WTC11 (cell line): ENCODE results near the gene ZNF626. TPM values are rescaled to one million over a fixed set of nuclear protein-coding genes. Genes with fewer than 3 reads are reported as not detected.

Experiments used
- ATAC-seq: fragments of 200-7000 bp; cut with Tn5 transposase; 2 replicates; pipeline ENCODE4 v1.10.0; 2021; ENCODE audit warnings: mild to moderate bottlenecking, moderate library complexity
- CTCF ChIA-PET: fragments of 300-600 bp; sonication (Branson Sonifier 250); formaldehyde crosslinking; loops from one replicate; lab custom pipeline; 2021; ENCODE audit warnings: antibody characterized with exemption; lab: Charles Lee
- POLR2A ChIA-PET: fragments of 350-600 bp; sonication (Branson Sonifier 250); formaldehyde crosslinking; loops from one replicate; lab custom pipeline; 2021; ENCODE audit warnings: antibody characterized with exemption; lab: Charles Lee
- DNase-seq: peaks from one replicate; pipeline ENCODE4 v3.0.0; 2021; ENCODE audit warnings: low spot score
- H3K27ac Mint-ChIP-seq: 2 replicates; pipeline ENCODE4 v1.8.0; 2021; ENCODE audit warnings: mixed read lengths
- H3K27me3 Mint-ChIP-seq: 2 replicates; pipeline ENCODE4 v1.8.0; 2021; ENCODE audit warnings: low read depth, mild to moderate bottlenecking, moderate library complexity, mixed read lengths
- H3K36me3 Mint-ChIP-seq: 2 replicates; pipeline ENCODE4 v1.8.0; 2021; ENCODE audit warnings: mixed read lengths
- H3K4me1 Mint-ChIP-seq: 2 replicates; pipeline ENCODE4 v1.8.0; 2022; ENCODE audit warnings: mixed read lengths
- H3K4me3 Mint-ChIP-seq: 2 replicates; pipeline ENCODE4 v1.8.0; 2021; ENCODE audit warnings: mild to moderate bottlenecking, moderate library complexity, mixed read lengths
- H3K9me3 Mint-ChIP-seq: 2 replicates; pipeline ENCODE4 v1.8.0; 2021; ENCODE audit warnings: mixed read lengths
- GRHL2 ChIP-seq: fragments of 250-450 bp; sonication (Bioruptor Pico); IDR thresholded peaks from 2 replicates; pipeline ENCODE4 v1.8.0; 2022; ENCODE audit warnings: mild to moderate bottlenecking, moderate library complexity; ENCODE audit not compliant: insufficient replicate concordance, severe bottlenecking
- NR2C2 ChIP-seq: sonication (generic); formaldehyde crosslinking; IDR thresholded peaks from 2 replicates; pipeline ENCODE4 v1.8.0; 2022; ENCODE audit warnings: mild to moderate bottlenecking, missing genetic modification reagents
- total RNA-seq: library from RNA; stranded (reverse); gene quantifications from 3 replicates; pipeline ENCODE4 v1.2.3, GENCODE V29; 2021
- TF ChIP-seq, protein P1 (sequence below): sonication (generic); formaldehyde crosslinking; IDR thresholded peaks from 2 replicates; pipeline ENCODE4 v1.8.1; 2023; ENCODE audit warnings: mild to moderate bottlenecking, missing genetic modification reagents, moderate library complexity
- TF ChIP-seq, protein P2 (sequence below): fragments of 250-450 bp; sonication (Bioruptor Pico); IDR thresholded peaks from 2 replicates; pipeline ENCODE4 v1.9.0; 2021; ENCODE audit warnings: mild to moderate bottlenecking, borderline replicate concordance
- TF ChIP-seq, protein P3 (sequence below): sonication (generic); formaldehyde crosslinking; IDR thresholded peaks from 2 replicates; pipeline ENCODE4 v1.8.1; 2023; ENCODE audit warnings: mild to moderate bottlenecking, missing genetic modification reagents, moderate library complexity
- TF ChIP-seq, protein P4 (sequence below): sonication (generic); formaldehyde crosslinking; IDR thresholded peaks from 2 replicates; pipeline ENCODE4 v1.8.0; 2022; ENCODE audit warnings: mild to moderate bottlenecking, missing genetic modification reagents
- TF ChIP-seq, protein P5 (sequence below): sonication (generic); formaldehyde crosslinking; IDR thresholded peaks from 2 replicates; pipeline ENCODE4 v1.8.0; 2022; ENCODE audit warnings: mild to moderate bottlenecking, missing genetic modification reagents
- TF ChIP-seq, protein P6 (sequence below): sonication (generic); formaldehyde crosslinking; IDR thresholded peaks from 2 replicates; pipeline ENCODE4 v1.8.0; 2022; ENCODE audit warnings: mild to moderate bottlenecking, missing genetic modification reagents

The ZNF626 gene
- total RNA-seq, 1 experiment from 2014 or later: 24.4 TPM

DNA sequence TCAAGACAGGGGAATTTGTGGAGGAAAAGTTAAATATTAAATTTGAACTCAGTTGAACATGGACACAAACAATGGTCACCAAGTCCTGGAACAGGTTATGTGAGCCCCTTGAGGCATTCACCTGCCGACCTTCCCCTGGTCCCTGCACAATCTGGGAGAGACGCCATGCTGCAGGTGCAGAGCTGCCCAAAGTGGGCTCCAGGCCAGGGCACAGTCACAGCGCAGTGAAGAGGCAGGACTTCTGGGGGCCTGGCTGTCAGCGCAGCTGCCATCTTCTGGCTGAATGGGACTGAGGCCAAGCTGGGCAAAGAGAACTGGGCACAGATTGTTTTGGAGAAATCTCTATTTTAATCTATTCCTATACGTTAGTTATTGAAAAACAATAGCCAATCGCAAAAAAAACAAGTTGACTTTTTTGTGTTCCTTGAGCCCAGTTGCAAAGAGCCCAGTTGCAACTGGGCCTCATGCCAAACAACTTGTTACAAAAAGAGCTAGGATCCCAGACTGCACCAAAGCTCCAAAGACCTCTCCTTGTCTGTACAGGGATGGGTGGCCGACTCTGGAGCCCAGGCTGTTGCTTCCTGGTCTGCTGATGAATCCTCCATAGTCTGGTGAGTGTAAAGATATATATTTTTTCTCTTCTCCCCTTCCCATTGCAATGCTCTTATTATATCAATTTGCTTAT lies 1.2 kb upstream of the ZNF626 start:
- POLR2A ChIA-PET: no interaction called here
- H3K36me3 Mint-ChIP-seq: peaks cover 13% of the 10 kb centered on the region
- H3K27ac Mint-ChIP-seq: no peak overlapping the region; the same call in 1 of the 2 replicates
- no peak for TF ChIP-seq GRHL2 (CRISPR knock-in tag)
- TF ChIP-seq, protein P1, sequence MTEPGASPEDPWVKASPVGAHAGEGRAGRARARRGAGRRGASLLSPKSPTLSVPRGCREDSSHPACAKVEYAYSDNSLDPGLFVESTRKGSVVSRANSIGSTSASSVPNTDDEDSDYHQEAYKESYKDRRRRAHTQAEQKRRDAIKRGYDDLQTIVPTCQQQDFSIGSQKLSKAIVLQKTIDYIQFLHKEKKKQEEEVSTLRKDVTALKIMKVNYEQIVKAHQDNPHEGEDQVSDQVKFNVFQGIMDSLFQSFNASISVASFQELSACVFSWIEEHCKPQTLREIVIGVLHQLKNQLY (CRISPR knock-in tag): no peak
- TF ChIP-seq, protein P2, sequence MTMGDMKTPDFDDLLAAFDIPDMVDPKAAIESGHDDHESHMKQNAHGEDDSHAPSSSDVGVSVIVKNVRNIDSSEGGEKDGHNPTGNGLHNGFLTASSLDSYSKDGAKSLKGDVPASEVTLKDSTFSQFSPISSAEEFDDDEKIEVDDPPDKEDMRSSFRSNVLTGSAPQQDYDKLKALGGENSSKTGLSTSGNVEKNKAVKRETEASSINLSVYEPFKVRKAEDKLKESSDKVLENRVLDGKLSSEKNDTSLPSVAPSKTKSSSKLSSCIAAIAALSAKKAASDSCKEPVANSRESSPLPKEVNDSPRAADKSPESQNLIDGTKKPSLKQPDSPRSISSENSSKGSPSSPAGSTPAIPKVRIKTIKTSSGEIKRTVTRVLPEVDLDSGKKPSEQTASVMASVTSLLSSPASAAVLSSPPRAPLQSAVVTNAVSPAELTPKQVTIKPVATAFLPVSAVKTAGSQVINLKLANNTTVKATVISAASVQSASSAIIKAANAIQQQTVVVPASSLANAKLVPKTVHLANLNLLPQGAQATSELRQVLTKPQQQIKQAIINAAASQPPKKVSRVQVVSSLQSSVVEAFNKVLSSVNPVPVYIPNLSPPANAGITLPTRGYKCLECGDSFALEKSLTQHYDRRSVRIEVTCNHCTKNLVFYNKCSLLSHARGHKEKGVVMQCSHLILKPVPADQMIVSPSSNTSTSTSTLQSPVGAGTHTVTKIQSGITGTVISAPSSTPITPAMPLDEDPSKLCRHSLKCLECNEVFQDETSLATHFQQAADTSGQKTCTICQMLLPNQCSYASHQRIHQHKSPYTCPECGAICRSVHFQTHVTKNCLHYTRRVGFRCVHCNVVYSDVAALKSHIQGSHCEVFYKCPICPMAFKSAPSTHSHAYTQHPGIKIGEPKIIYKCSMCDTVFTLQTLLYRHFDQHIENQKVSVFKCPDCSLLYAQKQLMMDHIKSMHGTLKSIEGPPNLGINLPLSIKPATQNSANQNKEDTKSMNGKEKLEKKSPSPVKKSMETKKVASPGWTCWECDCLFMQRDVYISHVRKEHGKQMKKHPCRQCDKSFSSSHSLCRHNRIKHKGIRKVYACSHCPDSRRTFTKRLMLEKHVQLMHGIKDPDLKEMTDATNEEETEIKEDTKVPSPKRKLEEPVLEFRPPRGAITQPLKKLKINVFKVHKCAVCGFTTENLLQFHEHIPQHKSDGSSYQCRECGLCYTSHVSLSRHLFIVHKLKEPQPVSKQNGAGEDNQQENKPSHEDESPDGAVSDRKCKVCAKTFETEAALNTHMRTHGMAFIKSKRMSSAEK (CRISPR knock-in tag): no peak
- TF ChIP-seq NR2C2: no peak
- TF ChIP-seq, all 79 proteins: peak for 0
- Mint-ChIP-seq H3K4me1 (peaks cover 37% of the 10 kb centered on the region), H3K4me3 (no peak overlapping the region), H3K27me3 (peaks cover 3% of the 10 kb centered on the region; the same call in 1 of the 2 replicates), H3K9me3 (no peaks in the 10 kb centered on the region)
- CTCF ChIA-PET: no interaction called here
- DNase-seq (no peak), ATAC-seq (no peak)

DNA sequence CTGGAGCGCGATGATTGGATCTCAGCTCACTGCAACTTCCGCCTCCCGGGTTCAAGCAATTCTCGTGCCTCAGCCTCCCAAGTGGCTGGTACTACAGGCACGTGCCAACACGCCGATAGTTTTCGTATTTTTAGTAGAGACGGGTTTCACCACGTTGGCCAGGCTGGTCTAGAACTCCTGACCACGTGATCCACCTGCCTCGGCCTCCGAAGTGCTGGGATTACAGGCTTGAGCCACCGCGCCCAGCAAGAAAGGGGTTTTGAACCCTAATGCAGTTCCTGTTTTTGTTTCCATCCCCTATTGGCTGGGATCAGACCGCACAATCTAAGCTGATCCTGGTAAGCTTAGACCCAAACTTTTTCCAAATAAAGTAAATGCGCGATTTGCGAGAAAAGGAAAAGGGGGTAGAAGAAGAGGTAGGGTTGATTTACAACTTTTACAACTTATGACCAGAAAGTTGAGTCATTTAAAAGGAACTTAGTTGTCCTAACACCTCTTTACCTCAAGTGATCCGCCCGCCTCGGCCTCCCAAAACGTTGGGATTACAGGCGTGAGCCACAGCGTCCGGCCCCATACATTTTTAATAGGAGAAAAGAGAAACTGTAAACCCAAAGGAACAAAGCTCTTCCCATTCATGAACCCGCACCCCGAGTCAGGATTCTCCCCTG lies 764 bp downstream of the ZNF626 start:
- POLR2A ChIA-PET: interaction anchor here (0.7 to 1.6 kb wide), 5 partner anchors 11 to 339 kb away, joined by 4 to 17 read pairs (median 4); partner anchors contain the start of genes ZNF66 and ZNF737
- H3K27ac Mint-ChIP-seq: peak overlapping the region; percentile 88

More for the DNA sequence above, 764 bp downstream of the ZNF626 start:
- H3K4me1 Mint-ChIP-seq: peaks cover 37% of the 10 kb centered on the region
- no peaks in the 10 kb centered on the region for H3K9me3 Mint-ChIP-seq
- peaks cover 25% of the 10 kb centered on the region for H3K36me3 Mint-ChIP-seq
- H3K27me3 Mint-ChIP-seq: peaks cover 3% of the 10 kb centered on the region; the same call in 1 of the 2 replicates
- peak overlapping the region; percentile 96 for H3K4me3 Mint-ChIP-seq
- CTCF ChIA-PET: interaction anchor here (0.6 to 1.9 kb wide), 2 partner anchors 15 to 103 kb away, joined by 3 to 7 read pairs; no protein-coding TSS in a partner anchor
- DNase-seq (peak; percentile 21), ATAC-seq (no peak)
- TF ChIP-seq, protein P3, sequence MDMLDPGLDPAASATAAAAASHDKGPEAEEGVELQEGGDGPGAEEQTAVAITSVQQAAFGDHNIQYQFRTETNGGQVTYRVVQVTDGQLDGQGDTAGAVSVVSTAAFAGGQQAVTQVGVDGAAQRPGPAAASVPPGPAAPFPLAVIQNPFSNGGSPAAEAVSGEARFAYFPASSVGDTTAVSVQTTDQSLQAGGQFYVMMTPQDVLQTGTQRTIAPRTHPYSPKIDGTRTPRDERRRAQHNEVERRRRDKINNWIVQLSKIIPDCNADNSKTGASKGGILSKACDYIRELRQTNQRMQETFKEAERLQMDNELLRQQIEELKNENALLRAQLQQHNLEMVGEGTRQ: peak; percentile 82
- TF ChIP-seq, protein P4, sequence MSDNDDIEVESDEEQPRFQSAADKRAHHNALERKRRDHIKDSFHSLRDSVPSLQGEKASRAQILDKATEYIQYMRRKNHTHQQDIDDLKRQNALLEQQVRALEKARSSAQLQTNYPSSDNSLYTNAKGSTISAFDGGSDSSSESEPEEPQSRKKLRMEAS (CRISPR knock-in tag): peak; percentile 63; the same call in 1 of the 2 replicates
- TF ChIP-seq, protein P5, sequence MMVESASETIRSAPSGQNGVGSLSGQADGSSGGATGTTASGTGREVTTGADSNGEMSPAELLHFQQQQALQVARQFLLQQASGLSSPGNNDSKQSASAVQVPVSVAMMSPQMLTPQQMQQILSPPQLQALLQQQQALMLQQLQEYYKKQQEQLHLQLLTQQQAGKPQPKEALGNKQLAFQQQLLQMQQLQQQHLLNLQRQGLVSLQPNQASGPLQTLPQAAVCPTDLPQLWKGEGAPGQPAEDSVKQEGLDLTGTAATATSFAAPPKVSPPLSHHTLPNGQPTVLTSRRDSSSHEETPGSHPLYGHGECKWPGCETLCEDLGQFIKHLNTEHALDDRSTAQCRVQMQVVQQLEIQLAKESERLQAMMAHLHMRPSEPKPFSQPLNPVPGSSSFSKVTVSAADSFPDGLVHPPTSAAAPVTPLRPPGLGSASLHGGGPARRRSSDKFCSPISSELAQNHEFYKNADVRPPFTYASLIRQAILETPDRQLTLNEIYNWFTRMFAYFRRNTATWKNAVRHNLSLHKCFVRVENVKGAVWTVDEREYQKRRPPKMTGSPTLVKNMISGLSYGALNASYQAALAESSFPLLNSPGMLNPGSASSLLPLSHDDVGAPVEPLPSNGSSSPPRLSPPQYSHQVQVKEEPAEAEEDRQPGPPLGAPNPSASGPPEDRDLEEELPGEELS (CRISPR knock-in tag): no peak
- TF ChIP-seq, protein P6, sequence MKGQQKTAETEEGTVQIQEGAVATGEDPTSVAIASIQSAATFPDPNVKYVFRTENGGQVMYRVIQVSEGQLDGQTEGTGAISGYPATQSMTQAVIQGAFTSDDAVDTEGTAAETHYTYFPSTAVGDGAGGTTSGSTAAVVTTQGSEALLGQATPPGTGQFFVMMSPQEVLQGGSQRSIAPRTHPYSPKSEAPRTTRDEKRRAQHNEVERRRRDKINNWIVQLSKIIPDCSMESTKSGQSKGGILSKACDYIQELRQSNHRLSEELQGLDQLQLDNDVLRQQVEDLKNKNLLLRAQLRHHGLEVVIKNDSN (CRISPR knock-in tag): peak; percentile 76; the same call in 1 of the 2 replicates
